OCI-LY7 (cell line): ENCODE measurements around the gene RNF144B.

ENCODE experiments used
- CTCF ChIP-seq: fragments of 200-600 bp; sonication (generic); conservative IDR thresholded peaks from 2 replicates; pipeline ENCODE4 v1.5.1; 2014; ENCODE audit warnings: mild to moderate bottlenecking, antibody characterized with exemption, low read length, moderate library complexity, mixed read lengths
- EZH2phosphoT487 ChIP-seq: fragments of 200-600 bp; sonication (generic); IDR thresholded peaks from 2 replicates; pipeline ENCODE4 v1.6.1; 2018; ENCODE audit warnings: low read depth, borderline replicate concordance, mild to moderate bottlenecking, mixed run types, antibody characterized with exemption, low read length, moderate library complexity, mixed read lengths

DNA sequence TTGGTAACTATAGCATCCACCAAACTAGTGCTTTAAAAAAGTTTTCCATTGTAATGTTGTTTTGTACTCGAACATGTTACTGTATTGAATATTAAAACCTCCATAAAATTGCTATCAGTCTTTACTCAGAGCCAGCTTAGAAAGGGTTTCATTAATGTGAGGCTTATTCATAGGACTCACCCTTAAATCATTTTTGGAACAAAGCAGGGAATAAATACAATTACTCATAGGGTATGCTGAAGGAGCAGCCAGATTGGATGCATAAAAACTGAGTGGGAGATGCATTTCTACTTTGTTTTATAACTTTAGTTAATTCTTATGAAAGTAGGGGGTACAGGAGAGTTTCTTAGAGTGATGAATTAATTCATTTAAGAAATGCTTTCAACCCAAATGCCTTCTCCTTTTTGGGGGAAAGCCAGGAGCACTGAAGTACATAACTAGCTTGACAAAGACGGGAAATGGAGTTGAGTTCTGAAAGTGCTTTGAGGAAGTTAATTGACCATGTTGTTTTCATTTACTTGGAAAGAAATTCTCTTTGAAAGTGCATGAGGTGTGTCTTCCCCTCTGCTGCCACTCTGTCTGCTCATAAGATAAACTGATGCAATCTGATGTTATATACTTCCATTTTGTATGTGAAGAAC, 90.3 kb downstream of the RNF144B start:
- TF ChIP-seq CTCF (no peak), EZH2phosphoT487 (no peak)
